HG03280 (cell line): ENCODE data around the gene USF2.

ENCODE experiments used
- ATAC-seq: cut with Tn5 transposase; IDR thresholded peaks from one replicate; pipeline ENCODE4 v1.9.1; 2021; ENCODE audit warnings: mild to moderate bottlenecking, moderate library complexity; ENCODE audit not compliant: unreplicated experiment

USF2 gene

GRCh38 chr19:35297922-35298321, 29.2 kb downstream of the USF2 start:
- ATAC-seq: no peak

GRCh38 chr19:35298561-35298972, 29.8 kb downstream of the USF2 start:
- ATAC-seq: no peak

- no peak for ATAC-seq
Measured at GRCh38 chr19:35299523-35300338, 31.0 kb downstream of the USF2 start.

GRCh38 chr19:35300339-35300649, 31.5 kb downstream of the USF2 start:
- no peak for ATAC-seq

- ATAC-seq: no peak
Measured at GRCh38 chr19:35301961-35302360, 33.2 kb downstream of the USF2 start.

GRCh38 chr19:35302446-35302845, 33.7 kb downstream of the USF2 start:
- no peak for ATAC-seq

GRCh38 chr19:35303357-35303915, 34.7 kb downstream of the USF2 start:
- no peak for ATAC-seq

- no peak for ATAC-seq
Measured at GRCh38 chr19:35304036-35304435, 35.3 kb downstream of the USF2 start.

GRCh38 chr19:35305181-35305580, 36.4 kb downstream of the USF2 start:
- ATAC-seq: no peak

- no peak for ATAC-seq
Measured at GRCh38 chr19:35306473-35307246, 37.9 kb downstream of the USF2 start.

- ATAC-seq: no peak
Measured at GRCh38 chr19:35307931-35308330, 39.2 kb downstream of the USF2 start.

- no peak for ATAC-seq
Measured at GRCh38 chr19:35308910-35309309, 40.1 kb downstream of the USF2 start.

- ATAC-seq: no peak
Measured at GRCh38 chr19:35309481-35310279, 40.9 kb downstream of the USF2 start.

GRCh38 chr19:35310331-35310730, 41.6 kb downstream of the USF2 start:
- ATAC-seq: no peak

- ATAC-seq: no peak
Measured at GRCh38 chr19:35310811-35311465, 42.2 kb downstream of the USF2 start.

GRCh38 chr19:35311901-35312665, 43.3 kb downstream of the USF2 start:
- no peak for ATAC-seq

GRCh38 chr19:35313587-35313986, 44.8 kb downstream of the USF2 start:
- no peak for ATAC-seq

GRCh38 chr19:35314031-35314430, 45.3 kb downstream of the USF2 start:
- no peak for ATAC-seq

- ATAC-seq: no peak
Measured at GRCh38 chr19:35314858-35315470, 46.2 kb downstream of the USF2 start.

GRCh38 chr19:35315883-35316282, 47.1 kb downstream of the USF2 start:
- ATAC-seq: no peak
